SK-N-SH (cell line): Measurements from ENCODE around the gene TMTC2. TPM values are rescaled to one million over a fixed set of nuclear protein-coding genes. Genes with fewer than 3 reads are reported as not detected.

Experiments
- CTCF ChIA-PET: fragments of 300-600, 350-600 bp; formaldehyde crosslinking; extraction: SDS; loops from one replicate; lab custom pipeline; 2021; lab: Yijun Ruan, JAX
- POLR2A ChIA-PET: fragments of 350-600 bp; sonication (Branson Sonifier 250); formaldehyde crosslinking; extraction: SDS; loops from one replicate; lab custom pipeline; 2020; ENCODE audit warnings: antibody characterized with exemption, inconsistent platforms; lab: Yijun Ruan, JAX
- DNase-seq: peaks from one replicate; pipeline ENCODE4 v3.0.0; 2012
- H2AFZ ChIP-seq: fragments of 200-600 bp; sonication (generic); 2 replicates; pipeline ENCODE4 v1.8.1; 2016; ENCODE audit warnings: antibody characterized with exemption, mild to moderate bottlenecking, low read depth
- H3F3A ChIP-seq: fragments of 200-600 bp; sonication (generic); replicated peaks from 2 replicates; pipeline ENCODE3; 2016; ENCODE audit warnings: antibody characterized with exemption, mild to moderate bottlenecking; ENCODE audit not compliant: insufficient read depth
- H3K27ac ChIP-seq, 2 experiments: fragments of 200-500 bp in 1 of 2; fragments of 200-600 bp in 1 of 2; sonication (Bioruptor generic) in 1 of 2; sonication (generic), shearing (Covaris generic) in 1 of 2; 2 replicates each; pipeline versions ENCODE4 v1.5.1 to v1.6.1; 2014 to 2016; ENCODE audit warnings: low read depth in 2 of 2, inconsistent platforms in 1 of 2, low read length in 1 of 2, mild to moderate bottlenecking in 1 of 2, mixed read lengths in 1 of 2
- H3K27me3 ChIP-seq: fragments of 200-600 bp; sonication (generic), shearing (Covaris generic); 2 replicates; pipeline ENCODE4 v1.6.1; 2016; ENCODE audit warnings: mixed run types; ENCODE audit not compliant: insufficient read depth
- H3K36me3 ChIP-seq, 2 experiments: fragments of 200-500 bp in 1 of 2; fragments of 200-600 bp in 1 of 2; sonication (Bioruptor generic) in 1 of 2; sonication (generic) in 1 of 2; replicated peaks in 1 of 2; 2 replicates each; pipeline versions ENCODE3 to v1.5.1; 2014 to 2016; ENCODE audit warnings: low read length in 1 of 2, mild to moderate bottlenecking in 1 of 2; ENCODE audit not compliant: insufficient read depth in 2 of 2, control insufficient read depth in 1 of 2
- H3K4me1 ChIP-seq, 2 experiments: fragments of 200-500 bp in 1 of 2; fragments of 200-600 bp in 1 of 2; sonication (Bioruptor generic) in 1 of 2; sonication (generic), shearing (Covaris generic) in 1 of 2; 2 replicates each; pipeline versions ENCODE4 v1.5.1 to v1.6.1; 2014 to 2016; ENCODE audit warnings: low read depth in 1 of 2, low read length in 1 of 2, mixed run types in 1 of 2; ENCODE audit not compliant: insufficient read depth in 2 of 2, control insufficient read depth in 1 of 2
- H3K4me2 ChIP-seq: fragments of 200-600 bp; sonication (generic), shearing (Covaris generic); 2 replicates; pipeline ENCODE4 v1.6.1; 2017; ENCODE audit warnings: mixed run types
- H3K4me3 ChIP-seq, 2 experiments: fragments of 200-500 bp in 1 of 2; fragments of 200-600 bp in 1 of 2; sonication (Bioruptor generic) in 1 of 2; sonication (generic), shearing (Covaris generic) in 1 of 2; 2 replicates each; pipeline versions ENCODE4 v1.5.1 to v1.8.1; 2014 to 2016; ENCODE audit warnings: low read depth in 2 of 2, inconsistent platforms in 1 of 2, low read length in 1 of 2, mild to moderate bottlenecking in 1 of 2, mixed read lengths in 1 of 2, moderate library complexity in 1 of 2
- H3K79me2 ChIP-seq: fragments of 200-600 bp; sonication (generic); 2 replicates; pipeline ENCODE4 v1.8.1; 2017; ENCODE audit warnings: mild to moderate bottlenecking; ENCODE audit not compliant: insufficient read depth
- H3K9ac ChIP-seq: fragments of 200-600 bp; sonication (generic); 2 replicates; pipeline ENCODE4 v1.6.1; 2017; ENCODE audit warnings: mixed run types
- H3K9me2 ChIP-seq: fragments of 200-600 bp; sonication (generic); 2 replicates; pipeline ENCODE4 v1.6.1; 2017; ENCODE audit warnings: mixed run types
- H3K9me3 ChIP-seq: fragments of 200-600 bp; sonication (generic); 2 replicates; pipeline ENCODE4 v1.6.1; 2017; ENCODE audit warnings: mixed run types, mild to moderate bottlenecking, moderate library complexity
- H4K20me1 ChIP-seq: fragments of 200-600 bp; sonication (generic); 2 replicates; pipeline ENCODE4 v1.6.1; 2017; ENCODE audit warnings: mild to moderate bottlenecking, mixed run types; ENCODE audit not compliant: insufficient read depth
- CTCF ChIP-seq: fragments of 200-600 bp; sonication (generic); IDR thresholded peaks from 2 replicates; pipeline ENCODE4 v1.6.1; 2017; ENCODE audit warnings: antibody characterized with exemption, mild to moderate bottlenecking, moderate library complexity
- FOSL2 ChIP-seq: IDR thresholded peaks from 2 replicates; pipeline ENCODE4 v1.4.0; 2012; ENCODE audit warnings: low read depth, mild to moderate bottlenecking, moderate library complexity, borderline replicate concordance
- FOXM1 ChIP-seq: IDR thresholded peaks from 2 replicates; pipeline ENCODE4 v1.4.0; 2012; ENCODE audit warnings: low read depth, mild to moderate bottlenecking
- IRF3 ChIP-seq: fragments of 150-350 bp; IDR thresholded peaks from 2 replicates; pipeline ENCODE4 v1.6.1; 2016; ENCODE audit warnings: mild to moderate bottlenecking, low read depth, low read length
- MEF2A ChIP-seq: IDR thresholded peaks from 2 replicates; pipeline ENCODE4 v1.4.0; 2012; ENCODE audit warnings: low read depth, borderline replicate concordance
- NFIC ChIP-seq: IDR thresholded peaks from 2 replicates; pipeline ENCODE4 v1.4.0; 2012; ENCODE audit warnings: borderline replicate concordance
- NRF1 ChIP-seq: IDR thresholded peaks from 2 replicates; pipeline ENCODE4 v1.6.1; 2012; ENCODE audit warnings: low read depth, mild to moderate bottlenecking, low read length
- PBX3 ChIP-seq: IDR thresholded peaks from 2 replicates; pipeline ENCODE4; 2012
- POLR2AphosphoS5 ChIP-seq: IDR thresholded peaks from 2 replicates; pipeline ENCODE4 v1.6.1; 2012; ENCODE audit warnings: low read depth, low read length
- RAD21 ChIP-seq: IDR thresholded peaks from 2 replicates; pipeline ENCODE4 v1.6.1; 2012; ENCODE audit warnings: mild to moderate bottlenecking, low read length
- REST ChIP-seq: IDR thresholded peaks from 2 replicates; pipeline ENCODE4 v1.6.1; 2012; ENCODE audit warnings: mild to moderate bottlenecking, low read depth, low read length, moderate library complexity
- RXRA ChIP-seq: IDR thresholded peaks from 2 replicates; pipeline ENCODE4 v1.4.0; 2012; ENCODE audit warnings: low read depth, mild to moderate bottlenecking, borderline replicate concordance
- TCF12 ChIP-seq: IDR thresholded peaks from 2 replicates; pipeline ENCODE4 v1.4.0; 2012
- TEAD4 ChIP-seq: IDR thresholded peaks from 2 replicates; pipeline ENCODE4 v1.4.0; 2012; ENCODE audit warnings: mild to moderate bottlenecking, borderline replicate concordance; ENCODE audit not compliant: insufficient read depth
- USF1 ChIP-seq: IDR thresholded peaks from 2 replicates; pipeline ENCODE4 v1.4.0; 2012; ENCODE audit warnings: low read depth, borderline replicate concordance
- USF2 ChIP-seq: fragments of 150-350 bp; IDR thresholded peaks from 2 replicates; pipeline ENCODE4 v1.6.1; 2017; ENCODE audit warnings: antibody characterized with exemption, low read length, low read depth, borderline replicate concordance
- YY1 ChIP-seq: IDR thresholded peaks from 2 replicates; pipeline ENCODE4 v1.4.0; 2012; ENCODE audit warnings: low read depth, mild to moderate bottlenecking
- ZBTB33 ChIP-seq: IDR thresholded peaks from 2 replicates; pipeline ENCODE4 v1.4.0; 2012; ENCODE audit warnings: low read depth, borderline replicate concordance
- polyA plus RNA-seq, 3 experiments: library from polyadenylated mRNA; depleted of rRNA; stranded (reverse); fragments of >200 nt; gene quantifications; 2 replicates each; pipeline ENCODE4 v1.2.3, GENCODE V29; 2012

TMTC2 gene
- polyA plus RNA-seq, 1 of the 3 experiments (the other 2 are of a cell fraction): 4.1 TPM

- Histone ChIP-seq H2AFZ (no peak overlapping the region), H3K27me3 (no peaks in the 10 kb centered on the region), H3K4me1 (peaks cover 0 to 5% of the 10 kb centered on the region in 2 experiments; a peak in 3 of 4 replicates), H3K4me3 (no peak overlapping the region), H3K27ac (no peak overlapping the region), H3K79me2 (no peaks in the 10 kb centered on the region), H3K9ac (no peak overlapping the region), H3K9me2 (no peaks in the 10 kb centered on the region), H3K36me3 (no peaks in the 10 kb centered on the region), H4K20me1 (no peaks in the 10 kb centered on the region), H3F3A (no peaks in the 10 kb centered on the region)
- no peak for DNase-seq
- ChIA-PET POLR2A (no interaction called here), CTCF (no interaction called here)
- no peak for TF ChIP-seq FOXM1
- no peak for TF ChIP-seq TCF12
- no peak for TF ChIP-seq NFIC
- no peak for TF ChIP-seq USF2
- no peak for TF ChIP-seq YY1
- TF ChIP-seq IRF3: no peak
- TF ChIP-seq REST: no peak
- no peak for TF ChIP-seq POLR2AphosphoS5
- TF ChIP-seq RXRA: no peak
- no peak for TF ChIP-seq CTCF
- TF ChIP-seq RAD21: no peak
- no peak for TF ChIP-seq ZBTB33
- TF ChIP-seq TEAD4: no peak
- no peak for TF ChIP-seq USF1
- TF ChIP-seq FOSL2: no peak
- no peak for TF ChIP-seq NRF1
- no peak for TF ChIP-seq MEF2A
- TF ChIP-seq PBX3: no peak
- TF ChIP-seq, all 33 proteins: peak for 0
- Histone ChIP-seq H3K9me3 (no peaks in the 10 kb centered on the region), H3K4me2 (no peak overlapping the region)
Measured at GRCh38 chr12:82754856-82755255, 68.2 kb downstream of the TMTC2 start.
